Measurements from ENCODE around the gene RIN1.

GRCh38 chr11:66333220-66333877 is 2.9 kb downstream of the RIN1 start:
- TF ChIP-seq POLR2A (IDR thresholded peaks at IDR 0.05), result no peak
- no peak for TF ChIP-seq CTCF (IDR thresholded peaks at IDR 0.05)

Measured in heart left ventricle (tissue), 13 donors.